Ishikawa (cell line): ENCODE results near the gene CDT1.

Experiments
- CEBPB ChIP-seq: IDR thresholded peaks from 2 replicates; pipeline ENCODE4 v1.6.1; 2012
- CREB1 ChIP-seq: IDR thresholded peaks from 2 replicates; pipeline ENCODE4 v1.6.1; 2012; ENCODE audit warnings: low read depth
- EGR1 ChIP-seq: IDR thresholded peaks from 2 replicates; pipeline ENCODE4 v1.6.1; 2012
- EP300 ChIP-seq: IDR thresholded peaks from 2 replicates; pipeline ENCODE4 v1.6.1; 2012; ENCODE audit warnings: borderline replicate concordance
- MAX ChIP-seq: IDR thresholded peaks from 2 replicates; pipeline ENCODE4 v1.6.1; 2012
- RAD21 ChIP-seq: IDR thresholded peaks from 2 replicates; pipeline ENCODE4 v1.6.1; 2012; ENCODE audit warnings: low read depth
- REST ChIP-seq: IDR thresholded peaks from 2 replicates; pipeline ENCODE4 v1.6.1; 2012; ENCODE audit warnings: low read depth, mild to moderate bottlenecking
- TAF1 ChIP-seq: IDR thresholded peaks from 2 replicates; pipeline ENCODE4 v1.6.1; 2012; ENCODE audit warnings: low read depth, mild to moderate bottlenecking
- TCF12 ChIP-seq: IDR thresholded peaks from 2 replicates; pipeline ENCODE4 v1.6.1; 2012; ENCODE audit warnings: low read depth
- YY1 ChIP-seq: IDR thresholded peaks from 2 replicates; pipeline ENCODE4 v1.6.1; 2012; ENCODE audit warnings: low read depth
- ZBTB7A ChIP-seq: IDR thresholded peaks from 2 replicates; pipeline ENCODE4 v1.6.1; 2012; ENCODE audit warnings: low read depth
- TF ChIP-seq, protein P1 (sequence below): IDR thresholded peaks from 2 replicates; pipeline ENCODE4 v1.6.1; 2012

DNA sequence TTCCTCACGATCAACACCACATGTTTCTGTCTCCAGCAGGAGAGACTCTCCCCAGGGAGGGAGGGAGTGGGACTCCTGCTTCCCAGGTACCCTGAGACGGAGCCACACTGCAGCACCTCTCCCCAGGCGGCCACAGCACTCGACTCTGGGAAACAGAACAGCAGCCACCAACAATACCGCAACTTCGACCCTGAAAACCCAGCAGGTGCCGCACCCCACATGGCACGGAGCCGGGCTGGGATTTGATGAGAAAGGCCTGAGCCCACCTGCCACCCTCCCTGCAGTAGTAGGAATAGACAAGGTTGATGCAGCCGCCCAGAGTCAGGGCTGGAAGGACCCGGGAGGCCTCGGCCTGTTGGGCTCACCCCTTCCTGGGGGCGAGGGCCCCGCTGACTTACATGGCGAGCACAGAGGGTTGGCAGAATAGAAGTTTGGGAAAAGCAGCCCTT lies 38.7 kb downstream of the CDT1 start:
- TF ChIP-seq EP300 (no peak), CEBPB (no peak), MAX (no peak), TCF12 (no peak), CREB1 (no peak), ZBTB7A (no peak), YY1 (no peak), EGR1 (no peak), RAD21 (no peak), TAF1 (no peak), REST (no peak)
- TF ChIP-seq, protein P1, sequence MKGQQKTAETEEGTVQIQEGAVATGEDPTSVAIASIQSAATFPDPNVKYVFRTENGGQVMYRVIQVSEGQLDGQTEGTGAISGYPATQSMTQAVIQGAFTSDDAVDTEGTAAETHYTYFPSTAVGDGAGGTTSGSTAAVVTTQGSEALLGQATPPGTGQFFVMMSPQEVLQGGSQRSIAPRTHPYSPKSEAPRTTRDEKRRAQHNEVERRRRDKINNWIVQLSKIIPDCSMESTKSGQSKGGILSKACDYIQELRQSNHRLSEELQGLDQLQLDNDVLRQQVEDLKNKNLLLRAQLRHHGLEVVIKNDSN: no peak
